WTC11 (cell line): ENCODE results near the gene MOV10.

Source experiments
- NR2C2 ChIP-seq: sonication (generic); formaldehyde crosslinking; IDR thresholded peaks from 2 replicates; pipeline ENCODE4 v1.8.0; 2022; ENCODE audit warnings: mild to moderate bottlenecking, missing genetic modification reagents
- TEAD1 ChIP-seq: sonication (generic); formaldehyde crosslinking; IDR thresholded peaks from 2 replicates; pipeline ENCODE4 v1.8.0; 2022; ENCODE audit warnings: mild to moderate bottlenecking, missing genetic modification reagents
- TF ChIP-seq, protein P1 (sequence below): sonication (generic); formaldehyde crosslinking; IDR thresholded peaks from 2 replicates; pipeline ENCODE4 v1.8.0; 2022; ENCODE audit warnings: mild to moderate bottlenecking, missing genetic modification reagents
- TF ChIP-seq, protein P2 (sequence below): sonication (generic); formaldehyde crosslinking; IDR thresholded peaks from 2 replicates; pipeline ENCODE4 v1.8.1; 2022; ENCODE audit warnings: mild to moderate bottlenecking, moderate library complexity, missing genetic modification reagents
- TF ChIP-seq, protein P3 (sequence below): fragments of 200-600 bp; IDR thresholded peaks from 2 replicates; pipeline ENCODE4 v1.8.0; 2022; ENCODE audit warnings: antibody characterized with exemption
- TF ChIP-seq, protein P4 (sequence below): fragments of 250-450 bp; sonication (Bioruptor Pico); IDR thresholded peaks from 2 replicates; pipeline ENCODE4 v2.1.2; 2022; ENCODE audit warnings: mild to moderate bottlenecking, moderate library complexity

DNA sequence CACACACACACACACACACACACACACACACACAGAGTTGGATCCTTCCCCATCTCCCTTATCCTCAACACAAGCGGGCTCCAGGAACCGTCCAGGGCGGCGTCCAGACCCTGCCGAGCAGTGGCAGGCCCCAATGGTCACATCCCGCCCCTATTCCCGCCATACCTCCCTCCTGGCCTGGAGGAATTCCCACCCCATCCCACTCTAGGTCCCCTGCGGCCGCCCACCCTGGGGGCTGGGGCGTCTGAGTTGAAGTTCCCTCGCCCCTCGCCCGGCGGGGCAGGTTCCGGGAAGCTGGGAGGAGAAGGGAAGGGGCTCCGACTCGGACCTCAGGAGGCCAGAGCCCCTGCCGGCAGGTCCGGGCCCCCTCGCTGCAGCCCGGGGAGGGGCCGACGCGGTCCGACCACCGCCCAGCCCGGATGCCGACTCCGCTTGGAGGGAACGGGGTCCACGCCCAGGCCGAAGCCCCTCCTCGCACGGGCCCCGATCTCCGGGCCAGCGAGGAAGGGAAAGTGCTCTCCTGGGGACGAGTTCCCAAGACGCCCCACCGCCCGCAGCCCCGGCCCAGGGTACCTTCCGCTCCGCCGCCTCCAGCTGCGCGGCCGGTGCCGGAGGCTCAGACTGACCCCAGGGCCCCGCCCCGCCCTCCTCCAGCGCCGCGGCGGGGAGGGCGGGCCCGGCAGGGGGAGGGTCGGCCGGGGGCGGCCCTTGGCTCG is 32.2 kb downstream of the MOV10 start, which contains the start of gene RHOC:
- TF ChIP-seq, protein P1, sequence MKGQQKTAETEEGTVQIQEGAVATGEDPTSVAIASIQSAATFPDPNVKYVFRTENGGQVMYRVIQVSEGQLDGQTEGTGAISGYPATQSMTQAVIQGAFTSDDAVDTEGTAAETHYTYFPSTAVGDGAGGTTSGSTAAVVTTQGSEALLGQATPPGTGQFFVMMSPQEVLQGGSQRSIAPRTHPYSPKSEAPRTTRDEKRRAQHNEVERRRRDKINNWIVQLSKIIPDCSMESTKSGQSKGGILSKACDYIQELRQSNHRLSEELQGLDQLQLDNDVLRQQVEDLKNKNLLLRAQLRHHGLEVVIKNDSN, result no peak
- TF ChIP-seq, protein P2, sequence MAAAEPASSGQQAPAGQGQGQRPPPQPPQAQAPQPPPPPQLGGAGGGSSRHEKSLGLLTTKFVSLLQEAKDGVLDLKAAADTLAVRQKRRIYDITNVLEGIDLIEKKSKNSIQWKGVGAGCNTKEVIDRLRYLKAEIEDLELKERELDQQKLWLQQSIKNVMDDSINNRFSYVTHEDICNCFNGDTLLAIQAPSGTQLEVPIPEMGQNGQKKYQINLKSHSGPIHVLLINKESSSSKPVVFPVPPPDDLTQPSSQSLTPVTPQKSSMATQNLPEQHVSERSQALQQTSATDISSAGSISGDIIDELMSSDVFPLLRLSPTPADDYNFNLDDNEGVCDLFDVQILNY (CRISPR knock-in tag), result no peak
- TF ChIP-seq, protein P3, sequence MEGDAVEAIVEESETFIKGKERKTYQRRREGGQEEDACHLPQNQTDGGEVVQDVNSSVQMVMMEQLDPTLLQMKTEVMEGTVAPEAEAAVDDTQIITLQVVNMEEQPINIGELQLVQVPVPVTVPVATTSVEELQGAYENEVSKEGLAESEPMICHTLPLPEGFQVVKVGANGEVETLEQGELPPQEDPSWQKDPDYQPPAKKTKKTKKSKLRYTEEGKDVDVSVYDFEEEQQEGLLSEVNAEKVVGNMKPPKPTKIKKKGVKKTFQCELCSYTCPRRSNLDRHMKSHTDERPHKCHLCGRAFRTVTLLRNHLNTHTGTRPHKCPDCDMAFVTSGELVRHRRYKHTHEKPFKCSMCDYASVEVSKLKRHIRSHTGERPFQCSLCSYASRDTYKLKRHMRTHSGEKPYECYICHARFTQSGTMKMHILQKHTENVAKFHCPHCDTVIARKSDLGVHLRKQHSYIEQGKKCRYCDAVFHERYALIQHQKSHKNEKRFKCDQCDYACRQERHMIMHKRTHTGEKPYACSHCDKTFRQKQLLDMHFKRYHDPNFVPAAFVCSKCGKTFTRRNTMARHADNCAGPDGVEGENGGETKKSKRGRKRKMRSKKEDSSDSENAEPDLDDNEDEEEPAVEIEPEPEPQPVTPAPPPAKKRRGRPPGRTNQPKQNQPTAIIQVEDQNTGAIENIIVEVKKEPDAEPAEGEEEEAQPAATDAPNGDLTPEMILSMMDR, result no peak
- TF ChIP-seq, protein P4, sequence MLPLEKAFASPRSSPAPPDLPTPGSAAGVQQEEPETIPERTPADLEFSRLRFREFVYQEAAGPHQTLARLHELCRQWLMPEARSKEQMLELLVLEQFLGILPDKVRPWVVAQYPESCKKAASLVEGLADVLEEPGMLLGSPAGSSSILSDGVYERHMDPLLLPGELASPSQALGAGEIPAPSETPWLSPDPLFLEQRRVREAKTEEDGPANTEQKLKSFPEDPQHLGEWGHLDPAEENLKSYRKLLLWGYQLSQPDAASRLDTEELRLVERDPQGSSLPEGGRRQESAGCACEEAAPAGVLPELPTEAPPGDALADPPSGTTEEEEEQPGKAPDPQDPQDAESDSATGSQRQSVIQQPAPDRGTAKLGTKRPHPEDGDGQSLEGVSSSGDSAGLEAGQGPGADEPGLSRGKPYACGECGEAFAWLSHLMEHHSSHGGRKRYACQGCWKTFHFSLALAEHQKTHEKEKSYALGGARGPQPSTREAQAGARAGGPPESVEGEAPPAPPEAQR (CRISPR knock-in tag), result no peak
- TF ChIP-seq TEAD1 (no peak), NR2C2 (CRISPR knock-in tag) (no peak)
